Measurements from ENCODE around the gene USP13.

The USP13 gene

DNA sequence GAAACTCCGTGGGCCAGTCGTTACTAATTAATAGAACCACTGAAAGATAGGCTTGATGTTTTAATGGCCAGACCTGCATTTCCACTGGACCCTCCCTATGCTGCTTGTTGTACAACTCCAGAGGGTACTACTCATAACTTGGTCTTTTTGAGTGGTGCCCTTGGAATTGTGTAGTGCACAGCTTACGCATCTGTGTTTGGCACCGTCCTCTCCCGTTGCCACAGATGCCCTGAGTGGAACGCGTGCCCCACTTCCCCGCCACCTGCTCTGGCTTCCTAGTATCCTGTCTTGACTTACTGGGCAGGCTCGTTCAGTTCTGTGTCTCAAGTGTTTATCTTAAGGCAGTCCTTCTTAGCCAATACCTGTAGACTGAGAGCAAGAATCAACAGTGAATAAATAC, 78.7 kb downstream of the USP13 start:
- DNase-seq (ENCODE audit: insufficient read length, low spot score) (no peak), FAIRE-seq (no peak)

DNA sequence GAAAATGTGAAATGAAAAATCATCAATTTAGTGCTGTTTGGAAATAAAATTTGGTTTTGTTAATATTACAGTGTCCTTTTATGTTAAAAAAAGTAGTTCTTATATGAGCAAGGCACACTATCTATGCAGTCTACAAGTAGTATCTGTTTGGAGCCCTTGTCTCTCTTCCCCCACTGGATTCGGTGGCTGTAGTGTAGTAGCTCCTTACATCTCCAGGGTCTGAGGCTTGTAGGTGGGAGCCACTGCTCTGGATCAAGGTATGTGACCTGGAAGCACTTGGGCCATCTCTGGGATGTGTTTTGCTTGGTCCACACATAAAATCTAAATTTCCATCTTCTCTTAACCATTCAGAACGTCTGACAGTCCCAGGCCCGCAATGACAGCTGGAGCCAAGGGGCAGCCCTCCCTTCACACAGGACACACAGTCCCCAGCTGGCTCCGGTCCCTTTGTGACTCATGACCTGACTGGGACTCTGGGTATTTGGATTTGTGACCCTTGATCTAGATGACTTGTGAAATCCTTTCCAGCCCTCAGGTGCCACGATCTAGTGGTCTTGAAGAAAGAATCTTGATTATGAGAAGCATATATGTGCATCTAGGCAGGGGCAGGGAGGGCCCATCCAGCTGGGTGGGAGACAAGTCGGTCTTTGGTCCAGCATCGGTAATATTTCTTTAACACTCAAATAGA, 80.0 kb downstream of the USP13 start:
- DNase-seq (ENCODE audit: insufficient read length, low spot score) (no peak), FAIRE-seq (no peak)

DNA sequence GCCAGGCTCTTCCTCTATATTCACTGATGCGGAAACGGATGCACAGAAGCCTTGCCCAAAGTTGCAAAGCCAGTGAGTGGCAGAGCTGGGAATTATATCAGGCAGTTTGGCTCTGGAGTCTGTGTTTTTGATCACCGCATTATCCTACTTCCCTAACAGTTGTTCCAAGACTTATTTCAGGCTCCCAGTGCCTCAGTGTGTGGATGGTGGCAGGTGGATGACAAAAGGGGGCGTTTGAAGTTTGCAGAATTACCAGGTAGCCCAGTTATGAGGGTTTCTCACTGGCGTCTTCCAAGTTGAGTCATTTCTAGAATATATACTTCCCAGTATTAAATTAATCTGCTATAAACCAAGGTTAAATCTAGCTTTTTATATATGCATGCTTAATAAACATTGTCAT, 81.0 kb downstream of the USP13 start:
- DNase-seq (ENCODE audit: insufficient read length, low spot score) (no peak), FAIRE-seq (no peak)

DNA sequence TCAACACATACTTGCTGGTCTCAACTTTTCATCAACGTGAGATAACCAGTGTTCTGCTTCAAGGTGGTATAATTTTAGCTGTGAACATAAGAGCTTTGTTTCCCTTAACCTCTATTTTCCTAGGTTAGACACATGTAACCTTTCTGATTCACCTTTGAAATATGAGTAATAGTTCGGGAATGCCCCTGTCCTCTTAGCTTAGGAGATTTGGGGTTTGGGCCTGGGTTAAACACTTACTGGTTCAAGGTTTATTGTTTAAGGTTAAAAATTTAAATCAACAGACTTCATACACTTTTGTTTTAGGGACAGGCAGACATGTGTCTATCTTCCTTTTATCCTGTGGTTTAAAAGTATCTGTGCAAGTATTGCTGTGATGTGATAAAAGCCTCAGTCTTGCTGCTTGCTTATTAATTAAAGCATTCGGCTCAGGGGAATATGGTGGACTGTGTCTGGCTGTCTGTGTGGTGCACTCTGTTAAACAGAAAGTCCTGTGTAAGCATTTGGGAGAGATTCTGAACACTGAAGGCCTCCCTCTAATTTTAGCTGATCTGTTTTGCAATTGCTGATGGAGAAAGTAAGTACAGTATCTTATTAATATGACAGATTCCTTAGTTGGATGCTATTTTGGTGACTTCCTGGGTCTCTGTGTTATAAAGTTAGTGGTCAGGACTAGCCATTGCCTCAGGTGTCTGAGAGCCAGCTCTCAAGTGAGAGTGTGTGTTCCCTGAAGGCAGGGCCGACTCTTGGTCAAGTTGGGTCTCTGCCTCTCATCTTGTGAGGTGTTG, 81.8 kb downstream of the USP13 start:
- no peak for DNase-seq (ENCODE audit: insufficient read length, low spot score)
- no peak for FAIRE-seq

DNA sequence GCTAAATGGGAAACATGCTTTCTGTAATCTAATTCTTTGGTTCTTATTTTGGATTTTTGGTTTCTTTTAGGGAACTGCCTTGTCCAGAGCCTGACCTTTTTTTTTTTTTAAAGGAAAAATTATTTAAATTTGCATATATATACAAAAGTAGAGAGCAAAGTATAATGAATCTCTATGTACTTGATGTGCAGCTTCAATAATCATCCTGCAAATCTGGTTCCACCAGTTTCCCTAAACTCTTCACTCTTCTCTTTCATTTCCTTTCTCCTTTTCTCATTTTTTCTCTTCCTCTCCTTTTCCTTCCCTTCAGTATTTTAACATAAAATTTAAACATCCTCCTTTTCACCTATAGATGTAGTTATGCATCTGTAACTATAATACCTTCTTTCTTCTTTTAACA, 82.5 kb downstream of the USP13 start:
- DNase-seq (ENCODE audit: insufficient read length, low spot score) (no peak), FAIRE-seq (no peak)

DNA sequence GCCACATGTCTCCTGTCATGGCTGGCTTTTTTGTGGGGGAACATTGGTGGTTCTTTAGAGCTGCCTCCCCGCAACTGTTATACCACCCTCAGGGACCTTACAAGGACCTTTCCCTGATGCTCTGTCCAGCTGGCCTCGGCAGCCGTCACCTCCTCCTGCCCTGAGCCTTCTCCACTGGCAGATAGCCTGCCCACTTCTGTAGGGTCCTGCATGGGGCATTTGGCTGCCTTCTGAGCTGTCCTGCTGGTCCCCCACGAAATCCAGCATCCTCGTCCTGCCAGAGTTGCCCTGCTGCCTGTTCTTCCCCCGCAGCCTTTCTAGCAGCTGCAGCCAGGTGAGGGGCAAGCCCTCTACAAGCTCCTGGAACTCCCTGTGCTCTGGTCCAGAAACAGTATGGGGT, 86.2 kb downstream of the USP13 start:
- DNase-seq (ENCODE audit: insufficient read length, low spot score) (no peak), FAIRE-seq (no peak)

DNA sequence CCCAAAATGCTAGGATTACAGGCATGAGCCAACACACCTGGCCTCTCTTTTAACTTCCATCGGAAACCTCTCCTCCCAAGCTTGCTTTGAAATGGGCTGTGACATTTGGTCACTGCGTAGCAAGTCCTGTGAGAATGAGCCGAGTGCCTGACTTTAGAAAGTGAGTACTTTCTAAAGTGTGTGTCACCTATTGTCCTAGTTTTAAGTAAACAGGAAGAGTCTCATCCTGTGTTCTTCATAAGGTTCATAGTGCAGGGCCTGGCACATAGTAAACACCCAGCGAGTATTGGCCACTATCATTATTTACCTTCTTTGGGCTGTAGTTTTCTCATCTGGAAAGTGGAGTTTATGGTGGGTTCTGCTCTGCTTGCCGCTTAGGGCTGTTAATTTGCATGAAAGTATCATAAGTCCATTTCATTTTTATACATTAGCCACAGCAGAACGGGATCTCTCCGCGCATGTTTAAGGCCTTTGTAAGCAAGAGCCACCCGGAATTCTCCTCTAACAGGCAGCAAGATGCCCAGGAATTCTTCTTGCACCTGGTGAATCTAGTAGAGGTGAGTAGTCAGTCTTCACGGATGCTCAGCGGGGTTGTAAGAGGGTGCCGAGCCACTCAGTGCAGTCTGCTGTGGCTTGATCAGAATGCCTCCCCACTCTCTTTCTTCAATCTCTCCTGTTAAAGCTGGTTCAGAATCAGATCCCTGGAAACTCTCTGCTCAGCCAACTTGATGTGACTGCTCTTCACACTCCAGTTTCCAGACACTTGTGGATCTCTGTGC, 87.2 kb downstream of the USP13 start:
- no peak for DNase-seq (ENCODE audit: insufficient read length, low spot score)
- FAIRE-seq, result no peak

DNA sequence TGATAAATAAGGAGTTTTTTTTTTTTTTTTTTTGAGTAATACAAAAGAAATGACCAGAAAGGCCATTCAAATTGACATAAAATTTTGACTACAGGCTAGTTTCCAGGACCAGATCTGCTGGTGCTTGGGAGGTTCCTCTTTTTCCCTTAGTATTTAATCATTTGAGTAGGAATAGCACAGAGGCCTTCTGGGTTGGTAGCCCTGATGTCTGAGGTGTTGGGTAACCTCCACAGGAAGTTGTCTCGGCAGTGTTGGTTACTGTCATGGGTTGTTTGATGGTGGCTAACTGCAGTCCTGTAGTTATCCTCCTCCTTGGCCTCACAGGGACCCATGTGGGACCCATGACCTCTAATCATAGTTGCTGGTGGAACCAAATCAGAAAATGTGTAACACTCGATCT, 91.1 kb downstream of the USP13 start:
- no peak for FAIRE-seq
- no peak for DNase-seq (ENCODE audit: insufficient read length, low spot score)

DNA sequence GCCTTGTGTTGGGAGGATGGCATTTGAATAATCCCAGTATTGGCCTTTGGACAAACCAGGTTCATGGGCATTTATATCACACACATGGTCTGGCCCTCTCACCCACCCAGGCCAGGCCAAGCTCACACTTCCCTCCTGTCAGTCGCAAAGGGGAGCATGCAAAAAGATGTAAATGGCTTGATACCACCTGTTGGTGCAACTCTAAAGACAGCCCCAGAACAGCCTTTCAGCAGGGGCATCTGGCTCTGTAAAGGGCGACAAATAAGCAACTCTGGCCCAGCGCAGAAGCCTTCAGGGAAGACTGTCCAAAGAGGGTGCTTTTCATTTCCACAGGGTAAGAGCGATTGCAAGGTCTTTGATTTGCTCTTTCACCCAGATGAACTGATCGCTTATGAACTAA, 91.8 kb downstream of the USP13 start:
- no peak for DNase-seq (ENCODE audit: insufficient read length, low spot score)
- FAIRE-seq, result no peak

DNA sequence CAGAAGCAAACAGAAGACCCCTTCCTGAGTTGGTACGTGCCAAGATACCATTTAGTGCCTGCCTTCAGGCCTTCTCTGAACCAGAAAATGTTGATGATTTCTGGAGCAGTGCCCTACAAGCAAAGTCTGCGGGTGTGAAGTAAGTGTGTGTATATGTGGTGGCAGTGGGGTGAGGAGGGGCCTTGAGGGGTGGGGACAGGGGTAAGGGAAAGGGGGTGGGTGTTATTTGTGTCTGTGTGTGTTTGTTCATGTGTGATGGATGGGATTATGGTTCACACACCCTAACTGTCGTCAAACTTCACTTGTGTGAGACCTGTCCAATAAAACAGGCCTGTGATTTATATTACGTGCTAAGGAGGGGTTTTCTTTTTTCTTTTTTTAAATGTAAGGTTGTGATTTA, 92.2 kb downstream of the USP13 start:
- FAIRE-seq (no peak), DNase-seq (ENCODE audit: insufficient read length, low spot score) (no peak)

DNA sequence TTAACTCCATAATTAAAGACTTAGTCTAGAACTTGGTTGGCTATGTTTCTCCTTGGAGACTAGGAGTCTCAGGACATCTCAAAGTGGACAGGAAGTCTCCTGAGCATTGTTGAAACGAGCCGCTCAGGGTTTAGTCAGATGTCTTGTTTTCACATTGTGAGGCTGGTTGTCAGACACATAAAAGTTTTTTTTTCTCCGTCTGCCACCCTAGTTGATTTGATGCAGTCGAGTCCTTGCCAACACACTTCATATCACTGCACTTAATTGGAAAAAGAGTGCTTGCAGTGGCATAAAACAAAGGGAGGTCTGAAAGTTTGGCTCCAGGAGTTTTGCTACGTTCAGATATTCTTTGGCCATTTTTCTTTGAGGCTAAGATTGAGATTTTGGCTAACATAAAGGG, 92.9 kb downstream of the USP13 start:
- DNase-seq (ENCODE audit: insufficient read length, low spot score), result no peak
- no peak for FAIRE-seq

DNA sequence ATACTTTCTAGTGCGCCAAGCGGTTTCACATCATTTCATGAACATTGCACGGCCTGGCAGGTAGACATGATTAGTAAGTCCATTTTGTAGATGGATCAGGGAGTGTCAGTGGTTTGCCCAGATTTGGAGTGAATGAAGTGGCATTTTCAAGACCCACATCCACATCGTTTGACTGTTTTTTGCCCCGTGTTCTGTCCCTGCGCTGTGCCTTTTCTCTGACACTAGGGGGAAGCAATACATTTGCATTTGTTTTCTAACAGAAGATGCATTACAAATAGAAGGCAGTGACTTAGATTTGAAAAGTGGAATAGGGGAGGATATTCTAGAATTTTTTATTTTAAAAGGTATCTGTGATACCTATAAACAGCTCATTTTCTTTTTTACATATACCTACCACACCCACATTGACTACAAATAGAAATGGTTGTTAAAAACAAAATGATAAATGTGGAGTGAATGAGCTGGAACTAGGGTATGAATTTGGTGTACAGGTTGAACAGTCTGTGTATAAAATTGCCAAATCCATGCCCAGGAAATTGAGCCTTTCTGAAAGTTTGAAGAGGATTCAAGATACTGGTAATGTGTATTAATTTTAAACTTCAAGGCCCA, 98.0 kb downstream of the USP13 start:
- DNase-seq (ENCODE audit: insufficient read length, low spot score) (no peak), FAIRE-seq (no peak)

DNA sequence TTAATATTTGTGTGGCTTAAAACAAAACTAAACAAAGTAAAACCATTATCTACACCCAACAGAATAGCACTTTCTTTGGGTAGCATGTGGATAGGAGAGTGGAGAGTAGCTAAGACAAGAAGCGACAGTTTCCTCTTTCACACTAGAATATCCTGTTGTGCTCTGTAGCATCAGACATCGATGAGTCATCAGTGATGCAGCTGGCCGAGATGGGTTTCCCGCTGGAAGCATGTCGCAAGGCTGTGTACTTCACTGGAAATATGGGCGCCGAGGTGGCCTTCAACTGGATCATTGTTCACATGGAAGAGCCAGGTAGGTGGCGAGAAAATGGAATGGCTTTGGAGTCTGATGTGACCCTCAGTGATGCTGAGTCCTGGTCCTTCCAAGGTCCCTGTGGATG, 108.1 kb downstream of the USP13 start:
- DNase-seq (ENCODE audit: insufficient read length, low spot score) (peak; percentile 60), FAIRE-seq (no peak)

DNA sequence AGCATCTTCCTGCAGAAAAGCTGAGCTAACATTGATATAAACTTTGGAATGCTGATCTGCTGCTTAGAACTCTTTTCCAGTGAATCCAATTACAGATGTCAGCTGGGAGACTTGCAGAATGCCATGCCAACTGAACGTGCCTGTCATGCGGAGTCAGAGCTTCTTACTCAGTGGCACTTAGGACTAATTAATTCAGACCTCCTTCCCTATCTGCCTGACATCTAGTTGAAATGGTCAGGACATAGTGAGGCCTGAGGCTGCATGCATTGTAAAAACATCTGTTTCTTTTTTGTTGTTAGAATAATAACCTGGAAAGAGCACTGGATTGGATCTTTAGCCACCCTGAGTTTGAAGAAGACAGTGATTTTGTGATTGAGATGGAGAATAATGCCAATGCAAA, 112.6 kb downstream of the USP13 start:
- DNase-seq (ENCODE audit: insufficient read length, low spot score) (no peak), FAIRE-seq (no peak)

DNA sequence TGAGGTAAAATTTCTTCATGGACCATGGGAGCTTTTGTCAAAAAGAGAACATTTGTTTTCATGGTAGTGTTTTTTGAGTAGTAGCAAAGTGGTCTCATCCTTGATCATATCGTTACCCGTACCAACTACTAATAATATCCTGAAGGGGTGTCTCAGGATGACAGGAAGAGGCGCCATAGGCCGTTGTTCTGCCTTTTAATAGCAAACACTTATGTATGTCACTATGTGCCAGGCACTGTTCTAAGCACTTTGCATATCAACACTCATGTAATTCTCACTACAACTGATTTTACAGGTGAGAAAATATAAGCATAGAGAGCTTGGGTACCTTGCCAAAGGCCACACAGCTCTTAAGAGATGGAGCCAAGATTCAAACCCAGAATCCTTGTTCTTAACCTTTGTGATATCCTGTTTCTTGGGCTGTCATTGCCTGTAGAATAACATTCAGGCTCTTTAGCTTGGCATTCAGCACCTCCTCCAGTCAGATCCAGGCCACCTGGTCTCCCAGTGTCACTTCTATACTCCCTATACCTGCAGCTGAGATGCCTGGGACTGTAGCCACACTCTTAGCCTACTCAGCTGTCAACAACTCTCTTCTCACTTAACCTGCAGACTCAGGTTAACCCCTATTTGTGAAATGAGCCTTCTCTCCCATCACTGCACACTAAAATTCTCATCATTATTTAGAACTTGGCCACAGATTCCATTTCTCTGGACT, 113.7 kb downstream of the USP13 start:
- FAIRE-seq, result no peak
- DNase-seq (ENCODE audit: insufficient read length, low spot score), result no peak

DNA sequence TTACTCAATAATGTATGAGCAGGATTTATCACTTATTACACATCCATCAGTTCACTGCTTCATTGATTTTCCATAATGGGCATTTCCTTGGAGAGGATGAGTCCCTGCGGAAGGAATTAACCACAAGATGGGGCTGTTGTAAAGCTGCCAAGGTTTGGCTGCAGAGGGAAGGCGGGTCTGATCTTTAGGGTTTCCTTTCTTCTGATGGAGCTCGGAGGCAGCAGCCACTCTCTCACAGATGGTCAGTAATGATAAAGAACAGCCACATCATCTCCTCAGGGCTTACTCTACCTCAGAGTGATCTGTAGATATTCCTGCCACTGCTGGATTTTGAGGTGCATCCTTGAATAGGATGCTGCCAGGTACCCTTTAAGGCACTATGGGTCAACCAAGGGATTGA, 115.2 kb downstream of the USP13 start:
- FAIRE-seq (no peak), DNase-seq (ENCODE audit: insufficient read length, low spot score) (peak; percentile 48)

DNA sequence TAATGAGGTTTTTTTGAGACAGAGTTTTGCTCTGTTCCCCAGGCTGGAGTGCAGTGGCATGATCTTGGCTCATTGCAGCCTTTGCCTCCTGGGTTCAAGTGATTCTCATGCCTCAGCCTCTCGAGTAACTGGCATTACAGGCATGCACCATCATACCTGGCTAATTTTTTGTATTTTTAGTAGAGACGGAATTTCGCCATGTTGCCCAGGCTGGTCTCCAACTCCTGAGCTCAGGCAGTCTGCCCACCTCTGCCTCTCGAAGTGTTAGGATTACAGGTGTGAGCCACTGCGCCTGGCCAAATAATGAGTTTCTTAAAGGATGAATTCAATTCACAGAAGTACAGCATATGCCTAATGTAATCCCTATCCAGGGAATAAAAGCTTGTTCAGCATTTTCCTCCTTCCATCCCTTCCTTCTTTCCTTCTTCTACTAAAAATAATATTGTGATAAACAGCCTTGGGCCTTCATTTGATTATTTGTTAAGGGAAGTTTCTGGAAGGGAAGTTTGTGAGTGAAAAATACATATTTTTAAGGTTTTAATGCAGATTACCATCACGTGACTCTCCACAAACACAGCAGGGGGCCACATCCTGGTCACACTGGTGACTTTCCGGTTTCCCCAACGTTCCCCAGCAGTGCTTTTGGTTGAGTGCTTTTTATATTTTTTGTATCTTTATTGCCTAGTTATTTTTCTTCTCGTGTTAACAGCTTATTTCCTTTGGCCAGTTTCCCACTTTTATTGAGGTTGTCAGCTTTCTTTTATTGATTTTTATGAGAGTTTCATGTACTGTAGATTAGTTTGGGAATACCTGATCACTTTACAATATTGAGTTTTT, 116.8 kb downstream of the USP13 start:
- FAIRE-seq, result no peak
- no peak for DNase-seq (ENCODE audit: insufficient read length, low spot score)

DNA sequence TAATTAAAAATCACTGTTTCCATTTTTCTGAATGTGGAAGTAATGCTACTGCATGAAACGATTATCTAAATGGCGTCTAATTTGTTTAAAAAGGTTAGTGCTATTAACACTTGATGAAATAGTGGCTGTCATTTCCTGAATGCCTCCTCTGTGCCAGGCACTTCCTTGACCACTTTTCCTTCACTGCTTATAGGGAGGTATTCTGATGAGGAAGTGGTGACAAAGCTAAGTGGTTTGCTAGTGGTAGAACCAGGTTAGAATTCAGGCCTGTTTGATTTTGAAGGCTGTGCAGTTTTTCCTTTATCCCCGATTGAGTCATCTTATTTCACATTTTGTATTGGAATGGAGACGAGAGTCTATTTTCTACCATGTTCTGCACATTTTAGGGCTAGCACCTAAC, 119.0 kb downstream of the USP13 start:
- DNase-seq (ENCODE audit: insufficient read length, low spot score), result no peak
- FAIRE-seq, result no peak

DNA sequence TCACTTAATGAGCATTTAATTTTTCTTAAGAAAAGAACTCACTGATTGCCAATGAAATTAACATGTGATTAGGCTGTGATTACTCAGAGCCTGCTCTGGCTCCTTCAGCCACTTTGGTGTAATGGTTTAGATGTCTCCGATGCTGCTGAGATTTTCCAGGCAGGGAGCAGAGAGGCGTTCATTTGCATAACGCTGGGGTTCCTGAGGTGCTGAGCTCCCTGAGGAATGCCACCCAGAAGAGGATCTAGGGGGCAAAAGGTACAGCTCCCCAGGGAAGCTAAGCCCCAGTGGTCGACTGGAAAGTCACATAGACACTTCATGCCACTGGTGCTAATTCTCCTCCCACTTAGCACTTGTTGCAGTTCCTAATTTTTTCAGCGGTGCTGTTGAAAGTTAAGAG, 119.5 kb downstream of the USP13 start:
- FAIRE-seq (no peak), DNase-seq (ENCODE audit: insufficient read length, low spot score) (no peak)

All from HTR-8/SVneo (cell line).